Tibial nerve (tissue), 4 donors: ENCODE data around the gene UBIAD1. TPM values are rescaled to one million over a fixed set of nuclear protein-coding genes. Genes with fewer than 3 reads are reported as not detected.

ENCODE experiments used
- DNase-seq, 2 donors: peaks; one replicate each; pipeline ENCODE4 v3.0.0-alpha.2; 2019; ENCODE audit warnings: low spot score in 2 of 2
- H3K27ac ChIP-seq, 4 donors: fragments of 200-600 bp; sonication (generic) in 3 of 4; one replicate each; pipeline ENCODE4 v1.5.1; 2017 to 2019; ENCODE audit warnings: mild to moderate bottlenecking in 1 of 4
- H3K27me3 ChIP-seq, 2 donors: fragments of 200-600 bp; sonication (generic) in 1 of 2; one replicate each; pipeline versions ENCODE4 v1.5.1 to v1.6.0; 2017 to 2019
- H3K36me3 ChIP-seq, 3 donors: fragments of 200-600 bp; sonication (generic); one replicate each; pipeline ENCODE4 v1.5.1; 2018 to 2019
- H3K4me1 ChIP-seq, 4 donors: fragments of 200-600 bp; sonication (generic) in 3 of 4; one replicate each; pipeline ENCODE4 v1.5.1; 2017 to 2019
- H3K4me3 ChIP-seq, 4 donors: fragments of 200-600 bp; sonication (generic) in 3 of 4; one replicate each; pipeline ENCODE4 v1.5.1; 2017 to 2019; ENCODE audit warnings: mild to moderate bottlenecking in 1 of 4, moderate library complexity in 1 of 4
- H3K9me3 ChIP-seq, 4 donors: fragments of 200-600 bp; sonication (generic) in 3 of 4; one replicate each; pipeline ENCODE4 v1.5.1; 2017 to 2019
- CTCF ChIP-seq, 5 experiments: fragments of 200-600 bp in 3 of 5; fragments of 450-650 bp in 2 of 5; sonication (generic) in 3 of 5; IDR thresholded peaks; one replicate each; pipeline ENCODE4 v1.5.1; 2016 to 2019; ENCODE audit warnings: antibody characterized with exemption in 5 of 5, mild to moderate bottlenecking in 3 of 5, moderate library complexity in 2 of 5
- EP300 ChIP-seq, 2 donors: sonication (generic); formaldehyde crosslinking; IDR thresholded peaks; one replicate each; pipeline ENCODE4 v1.6.1; 2017; ENCODE audit warnings: antibody characterized with exemption in 2 of 2, mild to moderate bottlenecking in 1 of 2
- POLR2A ChIP-seq, 2 donors: fragments of 450-650 bp; IDR thresholded peaks; one replicate each; pipeline ENCODE4 v1.6.1; 2017; ENCODE audit warnings: antibody characterized with exemption in 2 of 2, mild to moderate bottlenecking in 2 of 2, moderate library complexity in 2 of 2
- WGBS, 2 donors: methylation state at CpG; one replicate each; pipeline ENCODE4 v1.1.5; 2018; 5-methylcytosine and 5-hydroxymethylcytosine counted together
- total RNA-seq, 4 donors: library from RNA; depleted of rRNA; stranded (reverse); fragments of >200 nt; gene quantifications; one replicate each; pipeline ENCODE4 v1.1.0, GENCODE V29; 2016

Gene UBIAD1
- total RNA-seq, 4 donors from 2014 or later, result 8.7 to 23.7 (median 17.5) TPM

DNA sequence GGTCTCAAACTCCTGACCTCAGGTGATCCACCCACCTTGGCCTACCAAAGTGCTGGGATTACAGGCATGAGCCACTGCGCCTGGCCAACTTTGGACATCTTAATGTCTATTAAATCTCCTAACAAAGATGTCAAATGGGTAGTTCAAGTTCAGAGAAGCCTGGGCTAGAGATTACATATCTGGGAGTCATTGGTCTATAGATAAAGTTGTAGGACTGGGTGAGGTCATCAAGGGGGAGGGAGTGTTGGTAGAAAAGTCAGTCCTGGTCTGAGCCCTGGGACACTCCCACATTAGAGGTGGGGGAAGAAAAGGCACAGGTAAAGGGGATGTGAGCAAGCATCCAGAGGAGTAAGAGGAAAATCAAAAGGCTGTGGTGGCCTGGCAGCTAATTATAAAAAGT, 6.6 kb downstream of the UBIAD1 start:
- Histone ChIP-seq H3K4me1 (peaks cover 1 to 43% (median 20%) of the 10 kb centered on the region in 4 donors), H3K27ac (no peak overlapping the region), H3K27me3 (no peaks in the 10 kb centered on the region), H3K9me3 (no peaks in the 10 kb centered on the region), H3K36me3 (peaks cover 0 to 56% (median 0%) of the 10 kb centered on the region in 3 donors), H3K4me3 (no peak overlapping the region)
- no peak for TF ChIP-seq EP300 (IDR thresholded peaks at IDR 0.05)
- no peak for TF ChIP-seq CTCF (IDR thresholded peaks at IDR 0.05)
- no peak for TF ChIP-seq POLR2A (IDR thresholded peaks at IDR 0.05)
- 89 to 100% methylated on average over 1 of the region's 1 CpG for WGBS, 2 donors
- DNase-seq, result no peak

- Histone ChIP-seq H3K27ac (peak overlapping the region in 1 of 4 donors; percentile 69), H3K36me3 (peaks cover 0 to 58% (median 0%) of the 10 kb centered on the region in 3 donors), H3K27me3 (no peaks in the 10 kb centered on the region), H3K9me3 (no peaks in the 10 kb centered on the region), H3K4me1 (peaks cover 0 to 30% (median 13%) of the 10 kb centered on the region in 4 donors), H3K4me3 (no peak overlapping the region)
- 74 to 79% methylated on average over 4 of the region's 4 CpGs for WGBS, 2 donors
- no peak for TF ChIP-seq POLR2A (IDR thresholded peaks at IDR 0.05)
- no peak for TF ChIP-seq EP300 (IDR thresholded peaks at IDR 0.05)
- TF ChIP-seq CTCF (IDR thresholded peaks at IDR 0.05), result no peak
- no peak for DNase-seq
Measured at GRCh38 chr1:11280719-11281376, 7.8 kb downstream of the UBIAD1 start.

DNA sequence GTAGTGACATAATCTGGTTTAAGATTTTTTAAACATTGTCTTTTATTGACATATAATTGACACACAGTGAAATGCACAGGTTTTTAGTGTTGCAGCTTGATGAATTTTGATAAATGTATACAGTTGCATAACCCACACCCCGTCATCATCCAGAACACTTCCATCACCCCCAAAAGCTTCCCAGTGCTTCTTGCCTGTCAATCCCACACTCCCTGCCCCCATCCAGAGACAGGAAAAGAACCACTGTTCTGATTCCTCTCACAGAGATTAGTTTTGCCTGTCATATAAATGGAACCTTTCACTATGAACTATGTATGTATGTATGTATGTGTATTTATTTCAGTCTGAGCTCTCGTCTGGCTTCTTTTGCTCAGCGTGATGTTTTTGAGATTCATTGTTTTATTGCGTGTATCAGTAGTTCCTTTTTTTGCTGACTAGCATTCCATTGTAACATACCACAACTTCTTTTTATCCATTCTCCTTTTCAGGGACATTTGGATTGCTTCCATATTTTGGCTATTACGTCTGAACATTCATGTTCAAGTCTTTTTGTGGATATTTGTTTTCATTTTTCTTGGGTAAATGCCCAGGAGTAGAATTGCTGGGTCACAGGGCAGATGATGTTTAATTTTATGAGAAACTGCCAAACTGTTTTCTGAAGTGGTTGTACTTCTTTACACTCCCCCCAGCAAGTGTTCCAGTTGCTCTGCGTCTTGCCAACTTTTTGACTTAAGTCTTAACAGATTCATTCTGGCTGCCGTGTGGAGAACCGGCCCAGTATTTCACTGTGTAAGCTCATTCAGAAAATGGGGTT, 8.7 kb downstream of the UBIAD1 start:
- peaks cover 0 to 58% (median 0%) of the 10 kb centered on the region in 3 donors for H3K36me3 ChIP-seq
- H3K4me3 ChIP-seq, result no peak overlapping the region
- TF ChIP-seq POLR2A (IDR thresholded peaks at IDR 0.05), result no peak
- no peak for TF ChIP-seq CTCF (IDR thresholded peaks at IDR 0.05)
- peak; percentile 38 for TF ChIP-seq EP300 (IDR thresholded peaks at IDR 0.05)
- 10 to 16% methylated on average over 8 of the region's 8 CpGs for WGBS, 2 donors
- H3K27ac ChIP-seq, result peak overlapping the region in 2 of 4 donors; percentile 66 to 69
- no peaks in the 10 kb centered on the region for H3K9me3 ChIP-seq
- H3K4me1 ChIP-seq, result peaks cover 0 to 24% (median 11%) of the 10 kb centered on the region in 4 donors
- no peaks in the 10 kb centered on the region for H3K27me3 ChIP-seq
- peak in 1 of 2 donors; percentile 8 for DNase-seq

DNA sequence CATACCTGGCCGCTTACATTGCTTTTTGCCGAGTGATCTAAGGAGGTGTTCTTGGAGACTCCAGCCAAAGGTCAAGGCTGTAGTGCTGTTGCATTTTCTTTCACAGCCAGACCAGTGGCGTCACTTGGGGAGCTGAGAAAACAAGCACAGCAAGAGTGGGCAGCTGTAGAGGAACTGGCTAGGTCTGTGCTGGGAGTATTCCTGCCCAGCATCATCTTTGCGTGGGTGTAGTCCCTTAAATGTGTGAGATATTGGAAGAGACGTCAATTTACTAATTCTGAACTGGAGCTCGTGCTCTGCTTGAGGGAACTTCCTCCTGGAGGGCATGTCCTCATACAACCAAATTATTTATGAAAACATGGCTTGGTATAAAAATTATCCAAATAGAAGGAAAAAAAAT, 10.2 kb downstream of the UBIAD1 start:
- WGBS, 2 donors, result 93 to 96% methylated on average over 6 of the region's 6 CpGs
- H3K4me1 ChIP-seq, result peaks cover 0 to 29% (median 11%) of the 10 kb centered on the region in 4 donors
- no peak for DNase-seq
- no peak overlapping the region for H3K4me3 ChIP-seq
- H3K9me3 ChIP-seq, result no peaks in the 10 kb centered on the region
- TF ChIP-seq CTCF (IDR thresholded peaks at IDR 0.05), result no peak
- no peak for TF ChIP-seq EP300 (IDR thresholded peaks at IDR 0.05)
- no peak for TF ChIP-seq POLR2A (IDR thresholded peaks at IDR 0.05)
- no peaks in the 10 kb centered on the region for H3K27me3 ChIP-seq
- H3K36me3 ChIP-seq, result peaks cover 0 to 57% (median 0%) of the 10 kb centered on the region in 3 donors
- H3K27ac ChIP-seq, result no peak overlapping the region

- DNase-seq, result no peak
- H3K4me3 ChIP-seq, result no peak overlapping the region
- no peaks in the 10 kb centered on the region for H3K27me3 ChIP-seq
- H3K4me1 ChIP-seq, result peaks cover 0 to 29% (median 11%) of the 10 kb centered on the region in 4 donors
- TF ChIP-seq POLR2A (IDR thresholded peaks at IDR 0.05), result no peak
- no peak for TF ChIP-seq CTCF (IDR thresholded peaks at IDR 0.05)
- H3K36me3 ChIP-seq, result peaks cover 0 to 56% (median 0%) of the 10 kb centered on the region in 3 donors
- no peak overlapping the region for H3K27ac ChIP-seq
- H3K9me3 ChIP-seq, result no peaks in the 10 kb centered on the region
- 91 to 92% methylated on average over 6 of the region's 6 CpGs for WGBS, 2 donors
Measured at GRCh38 chr1:11284784-11285183, 11.8 kb downstream of the UBIAD1 start.
